ENCODE data around the gene OR2A2.

The OR2A2 gene

DNA sequence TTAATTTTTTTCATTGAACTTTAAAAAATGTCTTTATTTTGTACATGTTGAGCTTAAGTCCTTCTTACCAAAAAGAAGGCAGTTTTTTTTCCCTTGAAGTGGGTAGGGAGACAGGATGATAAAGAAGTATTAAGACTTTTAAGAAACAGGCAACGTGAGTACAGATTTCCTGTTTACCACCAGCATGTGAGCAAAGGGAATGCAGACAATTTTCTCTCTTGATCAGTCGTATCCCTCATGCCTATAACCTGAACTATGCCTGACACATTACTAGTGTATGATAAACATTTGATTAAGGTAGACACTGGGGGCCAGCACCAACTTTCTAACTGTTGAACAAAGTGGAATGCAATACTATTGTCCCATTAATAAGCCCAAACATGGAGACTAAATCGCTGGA, 8.8 kb upstream of the OR2A2 start:
- Histone ChIP-seq H3K4me3 (ENCODE audit: insufficient read depth, low read length, poor library complexity, severe bottlenecking) (no peak overlapping the region), H2AFZ (ENCODE audit: low read depth, low read length, severe bottlenecking) (no peak overlapping the region), H3K27me3 (ENCODE audit: low read length) (no peaks in the 10 kb centered on the region), H3F3A (ENCODE audit: insufficient read depth) (no peaks in the 10 kb centered on the region), H3K27ac (ENCODE audit: low read depth, low read length) (no peak overlapping the region), H3K9me2 (replicated peaks; ENCODE audit: insufficient read depth, low read length) (no peaks in the 10 kb centered on the region), H3K9me3 (ENCODE audit: insufficient read depth, low read length) (no peaks in the 10 kb centered on the region), H3K36me3 (ENCODE audit: low read length) (no peaks in the 10 kb centered on the region), H3K9ac (ENCODE audit: low read length) (no peak overlapping the region), H3K79me2 (ENCODE audit: insufficient read depth, low read length) (no peaks in the 10 kb centered on the region), H3K4me2 (ENCODE audit: low read depth, low read length, poor library complexity, severe bottlenecking) (no peak overlapping the region), H4K20me1 (ENCODE audit: low read depth, low read length) (no peaks in the 10 kb centered on the region)
- TF ChIP-seq EZH2phosphoT487 (conservative IDR thresholded peaks at IDR 0.05; ENCODE audit: low read length) (no peak), CTCF (IDR thresholded peaks at IDR 0.05; ENCODE audit: insufficient read depth, low read length, poor library complexity, severe bottlenecking) (no peak)

DNA sequence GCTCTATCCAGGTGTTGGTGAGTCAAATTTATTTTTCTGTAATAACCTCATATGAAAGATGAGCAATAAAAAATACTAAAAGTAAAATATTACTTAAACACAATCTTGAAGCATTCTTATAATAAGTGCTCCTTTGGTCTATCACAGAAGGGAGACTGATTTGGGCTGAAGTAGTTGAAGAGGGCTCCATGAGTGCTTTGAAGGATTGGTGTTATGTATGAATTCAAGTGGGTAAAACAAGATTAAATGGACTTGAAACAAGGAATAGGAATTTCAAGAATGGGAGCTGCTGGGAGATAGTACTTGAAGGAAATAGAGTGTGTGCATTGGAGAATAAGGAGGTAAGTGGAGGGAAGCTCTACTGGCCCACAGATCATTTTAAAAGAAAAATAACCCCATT, 7.3 kb upstream of the OR2A2 start:
- no peak overlapping the region for H3K4me3 ChIP-seq (ENCODE audit: insufficient read depth, low read length, poor library complexity, severe bottlenecking)
- no peak overlapping the region for H3K27ac ChIP-seq (ENCODE audit: low read depth, low read length)
- H3K9me2 ChIP-seq (replicated peaks; ENCODE audit: insufficient read depth, low read length) = no peaks in the 10 kb centered on the region
- no peak overlapping the region for H3K4me2 ChIP-seq (ENCODE audit: low read depth, low read length, poor library complexity, severe bottlenecking)
- H3K9me3 ChIP-seq (ENCODE audit: insufficient read depth, low read length) = no peaks in the 10 kb centered on the region
- no peaks in the 10 kb centered on the region for H3K36me3 ChIP-seq (ENCODE audit: low read length)
- no peaks in the 10 kb centered on the region for H3F3A ChIP-seq (ENCODE audit: insufficient read depth)
- H3K79me2 ChIP-seq (ENCODE audit: insufficient read depth, low read length) = no peaks in the 10 kb centered on the region
- no peak for TF ChIP-seq EZH2phosphoT487 (conservative IDR thresholded peaks at IDR 0.05; ENCODE audit: low read length)
- no peak for TF ChIP-seq CTCF (IDR thresholded peaks at IDR 0.05; ENCODE audit: insufficient read depth, low read length, poor library complexity, severe bottlenecking)
- no peak overlapping the region for H2AFZ ChIP-seq (ENCODE audit: low read depth, low read length, severe bottlenecking)
- no peaks in the 10 kb centered on the region for H3K27me3 ChIP-seq (ENCODE audit: low read length)
- H3K9ac ChIP-seq (ENCODE audit: low read length) = no peak overlapping the region
- H4K20me1 ChIP-seq (ENCODE audit: low read depth, low read length) = no peaks in the 10 kb centered on the region

- H3K9me3 ChIP-seq (ENCODE audit: insufficient read depth, low read length) = no peaks in the 10 kb centered on the region
- no peaks in the 10 kb centered on the region for H3K27me3 ChIP-seq (ENCODE audit: low read length)
- H3K4me3 ChIP-seq (ENCODE audit: insufficient read depth, low read length, poor library complexity, severe bottlenecking) = no peak overlapping the region
- no peak overlapping the region for H2AFZ ChIP-seq (ENCODE audit: low read depth, low read length, severe bottlenecking)
- no peaks in the 10 kb centered on the region for H3K79me2 ChIP-seq (ENCODE audit: insufficient read depth, low read length)
- no peaks in the 10 kb centered on the region for H3K36me3 ChIP-seq (ENCODE audit: low read length)
- no peak overlapping the region for H3K4me2 ChIP-seq (ENCODE audit: low read depth, low read length, poor library complexity, severe bottlenecking)
- no peak overlapping the region for H3K9ac ChIP-seq (ENCODE audit: low read length)
- TF ChIP-seq CTCF (IDR thresholded peaks at IDR 0.05; ENCODE audit: insufficient read depth, low read length, poor library complexity, severe bottlenecking) = no peak
- TF ChIP-seq EZH2phosphoT487 (conservative IDR thresholded peaks at IDR 0.05; ENCODE audit: low read length) = no peak
- no peak overlapping the region for H3K27ac ChIP-seq (ENCODE audit: low read depth, low read length)
- H4K20me1 ChIP-seq (ENCODE audit: low read depth, low read length) = no peaks in the 10 kb centered on the region
- H3K9me2 ChIP-seq (replicated peaks; ENCODE audit: insufficient read depth, low read length) = no peaks in the 10 kb centered on the region
- no peaks in the 10 kb centered on the region for H3F3A ChIP-seq (ENCODE audit: insufficient read depth)
Observed at GRCh38 chr7:144105211-144105610, 4.2 kb upstream of the OR2A2 start.

GRCh38 chr7:144110272-144110671, 889 bp downstream of the OR2A2 start:
- no peaks in the 10 kb centered on the region for H4K20me1 ChIP-seq (ENCODE audit: low read depth, low read length)
- TF ChIP-seq CTCF (IDR thresholded peaks at IDR 0.05; ENCODE audit: insufficient read depth, low read length, poor library complexity, severe bottlenecking) (no peak), EZH2phosphoT487 (conservative IDR thresholded peaks at IDR 0.05; ENCODE audit: low read length) (no peak)
- H3K4me3 ChIP-seq (ENCODE audit: insufficient read depth, low read length, poor library complexity, severe bottlenecking) = no peak overlapping the region
- H3K36me3 ChIP-seq (ENCODE audit: low read length) = no peaks in the 10 kb centered on the region
- no peak overlapping the region for H2AFZ ChIP-seq (ENCODE audit: low read depth, low read length, severe bottlenecking)
- no peaks in the 10 kb centered on the region for H3K79me2 ChIP-seq (ENCODE audit: insufficient read depth, low read length)
- H3K9me2 ChIP-seq (replicated peaks; ENCODE audit: insufficient read depth, low read length) = no peaks in the 10 kb centered on the region
- no peaks in the 10 kb centered on the region for H3K27me3 ChIP-seq (ENCODE audit: low read length)
- no peaks in the 10 kb centered on the region for H3F3A ChIP-seq (ENCODE audit: insufficient read depth)
- no peak overlapping the region for H3K27ac ChIP-seq (ENCODE audit: low read depth, low read length)
- no peak overlapping the region for H3K9ac ChIP-seq (ENCODE audit: low read length)
- H3K9me3 ChIP-seq (ENCODE audit: insufficient read depth, low read length) = no peaks in the 10 kb centered on the region
- H3K4me2 ChIP-seq (ENCODE audit: low read depth, low read length, poor library complexity, severe bottlenecking) = no peak overlapping the region

Data from SU-DHL-6 (cell line).